C1 segment of cervical spinal cord (tissue), 14 donors: ENCODE data around the gene AXDND1.
"Not testable (repeated sequence)": the region's sequence is repeated elsewhere in the genome, so short reads cannot be mapped to it uniquely, and the experiment has no call there.

Experiments used
- DNase-seq, 14 donors: peaks; one replicate each; lab custom pipeline; 2025; lab: John Stamatoyannopoulos, UW

Gene AXDND1

GRCh38 chr1:179474713-179475112, 108.9 kb downstream of the AXDND1 start:
- no peak for DNase-seq

GRCh38 chr1:179476484-179476883, 110.7 kb downstream of the AXDND1 start:
- no peak for DNase-seq

- DNase-seq: no peak
Observed at GRCh38 chr1:179478370-179478769, 112.6 kb downstream of the AXDND1 start.

GRCh38 chr1:179490611-179491010, 124.8 kb downstream of the AXDND1 start:
- no peak for DNase-seq

GRCh38 chr1:179493323-179493722, 127.6 kb downstream of the AXDND1 start:
- DNase-seq: no peak

- DNase-seq: no peak
Observed at GRCh38 chr1:179506199-179506598, 140.4 kb downstream of the AXDND1 start.

- no peak for DNase-seq
Observed at GRCh38 chr1:179509384-179509783, 143.6 kb downstream of the AXDND1 start.

GRCh38 chr1:179510038-179510437, 144.3 kb downstream of the AXDND1 start:
- DNase-seq: no peak

- no peak for DNase-seq
Observed at GRCh38 chr1:179516976-179517705, 151.4 kb downstream of the AXDND1 start.

- DNase-seq: not testable (repeated sequence)
Observed at GRCh38 chr1:179518544-179518943, 152.8 kb downstream of the AXDND1 start.

- DNase-seq: no peak
Observed at GRCh38 chr1:179529482-179530195, 163.9 kb downstream of the AXDND1 start.

GRCh38 chr1:179530352-179530751, 164.6 kb downstream of the AXDND1 start:
- DNase-seq: no peak

- DNase-seq: no peak
Observed at GRCh38 chr1:179541774-179542173, 176.0 kb downstream of the AXDND1 start.

GRCh38 chr1:179545321-179545720, 179.6 kb downstream of the AXDND1 start:
- no peak for DNase-seq

GRCh38 chr1:179547021-179547535, 181.3 kb downstream of the AXDND1 start:
- DNase-seq: no peak

GRCh38 chr1:179548666-179549367, 183.0 kb downstream of the AXDND1 start:
- DNase-seq: no peak

- no peak for DNase-seq
Observed at GRCh38 chr1:179549368-179549700, 183.6 kb downstream of the AXDND1 start.

GRCh38 chr1:179550746-179551682, 185.2 kb downstream of the AXDND1 start:
- no peak for DNase-seq

- DNase-seq: no peak
Observed at GRCh38 chr1:179554427-179554826, 188.7 kb downstream of the AXDND1 start.

GRCh38 chr1:179558078-179558477, 192.3 kb downstream of the AXDND1 start:
- DNase-seq: no peak
